Measurements from ENCODE around the gene BMF.

BMF gene

DNA sequence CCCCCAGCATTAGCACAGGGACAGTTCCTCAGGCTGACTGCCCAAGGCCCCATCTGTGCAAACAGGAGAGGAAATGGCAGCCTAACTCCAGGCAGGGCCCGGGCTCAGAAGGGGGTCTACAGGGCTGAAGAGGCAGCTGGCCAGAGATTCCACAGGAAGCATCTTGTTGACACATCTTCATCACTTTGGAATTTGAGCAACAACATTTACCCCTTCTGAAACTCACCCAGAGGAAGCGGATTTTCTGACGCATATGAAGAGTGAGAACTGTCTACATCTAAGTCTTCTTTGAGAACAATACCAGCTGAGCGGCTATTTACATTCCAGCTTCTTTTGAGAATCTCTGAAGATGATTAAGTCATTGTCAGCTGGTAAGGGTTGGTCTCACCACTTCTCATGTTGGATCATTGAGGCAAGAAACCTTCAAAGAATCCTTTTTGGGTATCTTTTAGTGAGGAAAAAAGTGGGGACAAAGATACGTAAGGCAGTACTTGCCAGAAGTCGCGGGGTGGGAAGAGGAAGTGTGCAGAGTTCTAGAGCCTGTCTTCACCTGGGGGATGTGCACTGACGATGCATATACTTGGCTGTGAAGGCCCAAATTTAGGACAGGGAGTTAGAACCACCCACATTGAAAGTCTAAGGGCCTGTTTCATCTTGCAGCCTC is 44.3 kb downstream of the BMF start:
- no peaks in the 10 kb centered on the region for H3K36me3 ChIP-seq (ENCODE audit: control insufficient read depth in 1 of 2, insufficient read depth in 2 of 2, low read depth in 1 of 2, low read length in 2 of 2)
- H3K23ac ChIP-seq (ENCODE audit: low read length in 2 of 2) = no peak overlapping the region
- no peaks in the 10 kb centered on the region for H3K27me3 ChIP-seq (ENCODE audit: control insufficient read depth in 1 of 2, insufficient read depth in 1 of 2, low read length in 2 of 2)
- peak overlapping the region; percentile 79 for H4K8ac ChIP-seq (ENCODE audit: low read length)
- H2BK5ac ChIP-seq (ENCODE audit: low read depth, low read length, poor library complexity, severe bottlenecking) = peak overlapping the region; percentile 86
- no peak overlapping the region for H3K4me3 ChIP-seq (ENCODE audit: insufficient read depth in 1 of 2, low read depth in 1 of 2, low read length in 2 of 2)
- peak overlapping the region; percentile 39 for H2BK120ac ChIP-seq (ENCODE audit: low read depth, low read length)
- H2AFZ ChIP-seq (ENCODE audit: low read depth, low read length) = no peak overlapping the region
- peak overlapping the region; percentile 88 for H3K27ac ChIP-seq (ENCODE audit: low read length, poor library complexity, severe bottlenecking)
- peak; percentile 89 for DNase-seq
- H4K91ac ChIP-seq (ENCODE audit: low read length) = peak overlapping the region; percentile 44
- no peak overlapping the region for H3K4me2 ChIP-seq (ENCODE audit: low read length, poor library complexity, severe bottlenecking)
- no peak overlapping the region for H3K14ac ChIP-seq (ENCODE audit: low read length in 2 of 2)
- no peak overlapping the region for H2BK15ac ChIP-seq (ENCODE audit: low read depth, poor library complexity, severe bottlenecking)
- peak overlapping the region; percentile 38 to 70 for H3K18ac ChIP-seq (ENCODE audit: low read depth in 1 of 2, low read length in 2 of 2)
- peak overlapping the region; percentile 89 for H2AK5ac ChIP-seq (ENCODE audit: low read length, severe bottlenecking)
- peak overlapping the region; percentile 80 to 89 for H2BK12ac ChIP-seq (ENCODE audit: low read length in 2 of 2)
- no peaks in the 10 kb centered on the region for H3K79me1 ChIP-seq (replicated peaks; ENCODE audit: low read length, poor library complexity, severe bottlenecking)
- H3K4ac ChIP-seq (ENCODE audit: low read depth in 1 of 2, low read length in 2 of 2) = peak overlapping the region; percentile 13 to 63
- H3K9ac ChIP-seq (ENCODE audit: low read length) = no peak overlapping the region
- peaks cover 31% of the 10 kb centered on the region for H3K4me1 ChIP-seq (ENCODE audit: control insufficient read depth, insufficient read depth, low read depth, low read length)
- 39% methylated on average over 8 of the region's 8 CpGs for WGBS
- no peaks in the 10 kb centered on the region for H3K9me3 ChIP-seq (ENCODE audit: control insufficient read depth, low read length)

DNA sequence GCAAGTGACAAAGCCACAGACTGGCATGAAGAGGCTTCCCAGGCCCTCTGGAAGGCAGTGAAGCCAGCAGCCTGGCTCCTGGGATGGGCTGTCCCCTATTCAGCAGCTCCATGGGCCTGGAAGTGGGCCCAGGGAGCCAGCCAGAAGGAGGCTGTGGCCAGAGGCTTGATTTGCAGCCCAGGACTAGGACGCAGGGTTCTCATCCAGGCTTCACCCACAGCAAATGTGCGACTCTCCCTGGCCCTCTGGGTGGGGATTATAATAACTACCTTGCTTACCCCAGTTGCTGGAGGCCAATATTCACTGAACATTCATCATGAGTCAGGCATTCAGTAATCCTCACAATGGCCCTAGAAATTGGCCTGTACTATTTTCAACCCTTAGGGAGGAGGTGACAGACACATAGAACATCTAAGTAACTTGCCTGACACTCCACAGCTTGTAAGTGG is 45.1 kb downstream of the BMF start:
- peak overlapping the region; percentile 26 to 86 for H3K18ac ChIP-seq (ENCODE audit: low read depth in 1 of 2, low read length in 2 of 2)
- H3K27ac ChIP-seq (ENCODE audit: low read length, poor library complexity, severe bottlenecking) = peak overlapping the region; percentile 88
- peak overlapping the region; percentile 86 for H2BK5ac ChIP-seq (ENCODE audit: low read depth, low read length, poor library complexity, severe bottlenecking)
- peak overlapping the region; percentile 24 for H4K8ac ChIP-seq (ENCODE audit: low read length)
- H3K79me1 ChIP-seq (replicated peaks; ENCODE audit: low read length, poor library complexity, severe bottlenecking) = no peaks in the 10 kb centered on the region
- no peak overlapping the region for H3K14ac ChIP-seq (ENCODE audit: low read length in 2 of 2)
- H3K23ac ChIP-seq (ENCODE audit: low read length in 2 of 2) = no peak overlapping the region
- H3K4ac ChIP-seq (ENCODE audit: low read depth in 1 of 2, low read length in 2 of 2) = peak overlapping the region; percentile 62 to 67
- no peak overlapping the region for H2BK15ac ChIP-seq (ENCODE audit: low read depth, poor library complexity, severe bottlenecking)
- H3K4me3 ChIP-seq (ENCODE audit: insufficient read depth in 1 of 2, low read depth in 1 of 2, low read length in 2 of 2) = no peak overlapping the region
- peak; percentile 52 for DNase-seq
- H3K9me3 ChIP-seq (ENCODE audit: control insufficient read depth, low read length) = no peaks in the 10 kb centered on the region
- H2BK12ac ChIP-seq (ENCODE audit: low read length in 2 of 2) = peak overlapping the region; percentile 84 to 89
- WGBS = 39% methylated on average over 2 of the region's 2 CpGs
- no peaks in the 10 kb centered on the region for H3K36me3 ChIP-seq (ENCODE audit: control insufficient read depth in 1 of 2, insufficient read depth in 2 of 2, low read depth in 1 of 2, low read length in 2 of 2)
- H3K4me1 ChIP-seq (ENCODE audit: control insufficient read depth, insufficient read depth, low read depth, low read length) = peaks cover 25% of the 10 kb centered on the region
- no peak overlapping the region for H3K9ac ChIP-seq (ENCODE audit: low read length)
- peak overlapping the region; percentile 39 for H2BK120ac ChIP-seq (ENCODE audit: low read depth, low read length)
- no peak overlapping the region for H3K4me2 ChIP-seq (ENCODE audit: low read length, poor library complexity, severe bottlenecking)
- H2AK5ac ChIP-seq (ENCODE audit: low read length, severe bottlenecking) = peak overlapping the region; percentile 89
- H3K27me3 ChIP-seq (ENCODE audit: control insufficient read depth in 1 of 2, insufficient read depth in 1 of 2, low read length in 2 of 2) = no peaks in the 10 kb centered on the region
- no peak overlapping the region for H2AFZ ChIP-seq (ENCODE audit: low read depth, low read length)
- H4K91ac ChIP-seq (ENCODE audit: low read length) = peak overlapping the region; percentile 71

DNA sequence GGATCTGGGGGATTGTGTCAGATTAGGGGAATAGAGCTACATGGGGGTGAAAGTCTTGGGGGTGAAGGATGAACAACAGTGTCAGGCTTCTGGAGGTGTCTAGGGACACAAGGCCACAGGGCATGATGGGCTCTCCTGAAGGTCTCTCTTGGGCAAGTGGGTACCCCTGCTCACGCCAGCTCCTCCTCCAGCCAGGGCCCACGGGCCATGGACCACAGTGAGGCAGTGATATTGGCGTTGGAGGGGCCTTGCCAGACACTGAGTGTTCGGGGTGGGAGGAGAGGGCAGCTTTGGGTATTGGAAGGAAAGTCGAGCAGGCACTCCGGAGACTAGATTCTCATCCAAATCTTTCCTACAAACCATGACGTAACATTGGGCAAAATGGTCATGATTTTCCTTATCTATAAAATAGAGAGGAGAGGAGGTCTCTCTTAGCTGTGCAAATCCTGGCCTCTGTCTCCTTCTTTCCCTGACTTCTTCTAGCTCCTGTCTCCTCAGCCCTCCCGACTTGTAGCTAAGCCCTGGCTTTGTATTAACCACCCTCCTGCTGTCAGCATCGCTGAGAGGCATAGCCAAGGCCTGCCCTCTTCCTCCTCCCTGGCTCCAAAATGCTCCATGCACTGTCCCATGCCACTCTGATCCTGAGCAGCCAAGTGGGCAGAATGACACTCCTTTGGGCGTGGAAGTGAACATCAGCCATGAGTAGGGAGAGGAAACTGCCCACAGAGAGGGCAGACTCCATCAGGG is 45.7 kb downstream of the BMF start:
- H3K4me2 ChIP-seq (ENCODE audit: low read length, poor library complexity, severe bottlenecking) = no peak overlapping the region
- H3K4me1 ChIP-seq (ENCODE audit: control insufficient read depth, insufficient read depth, low read depth, low read length) = peaks cover 23% of the 10 kb centered on the region
- H4K91ac ChIP-seq (ENCODE audit: low read length) = peak overlapping the region; percentile 71
- 93% methylated on average over 7 of the region's 10 CpGs for WGBS
- peak overlapping the region; percentile 24 for H4K8ac ChIP-seq (ENCODE audit: low read length)
- H2AK5ac ChIP-seq (ENCODE audit: low read length, severe bottlenecking) = peak overlapping the region; percentile 94
- peak overlapping the region; percentile 88 for H3K27ac ChIP-seq (ENCODE audit: low read length, poor library complexity, severe bottlenecking)
- H2BK5ac ChIP-seq (ENCODE audit: low read depth, low read length, poor library complexity, severe bottlenecking) = peak overlapping the region; percentile 86
- H3K23ac ChIP-seq (ENCODE audit: low read length in 2 of 2) = no peak overlapping the region
- H2BK12ac ChIP-seq (ENCODE audit: low read length in 2 of 2) = peak overlapping the region; percentile 84 to 89
- H3K27me3 ChIP-seq (ENCODE audit: control insufficient read depth in 1 of 2, insufficient read depth in 1 of 2, low read length in 2 of 2) = no peaks in the 10 kb centered on the region
- H3K79me1 ChIP-seq (replicated peaks; ENCODE audit: low read length, poor library complexity, severe bottlenecking) = no peaks in the 10 kb centered on the region
- H3K18ac ChIP-seq (ENCODE audit: low read depth in 1 of 2, low read length in 2 of 2) = peak overlapping the region in 1 of 2 experiments; percentile 86
- DNase-seq = no peak
- no peak overlapping the region for H3K9ac ChIP-seq (ENCODE audit: low read length)
- peak overlapping the region; percentile 9 for H2BK15ac ChIP-seq (ENCODE audit: low read depth, poor library complexity, severe bottlenecking)
- H3K4me3 ChIP-seq (ENCODE audit: insufficient read depth in 1 of 2, low read depth in 1 of 2, low read length in 2 of 2) = no peak overlapping the region
- H2AFZ ChIP-seq (ENCODE audit: low read depth, low read length) = no peak overlapping the region
- H3K9me3 ChIP-seq (ENCODE audit: control insufficient read depth, low read length) = no peaks in the 10 kb centered on the region
- peak overlapping the region; percentile 62 to 67 for H3K4ac ChIP-seq (ENCODE audit: low read depth in 1 of 2, low read length in 2 of 2)
- H3K14ac ChIP-seq (ENCODE audit: low read length in 2 of 2) = no peak overlapping the region
- H3K36me3 ChIP-seq (ENCODE audit: control insufficient read depth in 1 of 2, insufficient read depth in 2 of 2, low read depth in 1 of 2, low read length in 2 of 2) = no peaks in the 10 kb centered on the region
- H2BK120ac ChIP-seq (ENCODE audit: low read depth, low read length) = no peak overlapping the region

DNA sequence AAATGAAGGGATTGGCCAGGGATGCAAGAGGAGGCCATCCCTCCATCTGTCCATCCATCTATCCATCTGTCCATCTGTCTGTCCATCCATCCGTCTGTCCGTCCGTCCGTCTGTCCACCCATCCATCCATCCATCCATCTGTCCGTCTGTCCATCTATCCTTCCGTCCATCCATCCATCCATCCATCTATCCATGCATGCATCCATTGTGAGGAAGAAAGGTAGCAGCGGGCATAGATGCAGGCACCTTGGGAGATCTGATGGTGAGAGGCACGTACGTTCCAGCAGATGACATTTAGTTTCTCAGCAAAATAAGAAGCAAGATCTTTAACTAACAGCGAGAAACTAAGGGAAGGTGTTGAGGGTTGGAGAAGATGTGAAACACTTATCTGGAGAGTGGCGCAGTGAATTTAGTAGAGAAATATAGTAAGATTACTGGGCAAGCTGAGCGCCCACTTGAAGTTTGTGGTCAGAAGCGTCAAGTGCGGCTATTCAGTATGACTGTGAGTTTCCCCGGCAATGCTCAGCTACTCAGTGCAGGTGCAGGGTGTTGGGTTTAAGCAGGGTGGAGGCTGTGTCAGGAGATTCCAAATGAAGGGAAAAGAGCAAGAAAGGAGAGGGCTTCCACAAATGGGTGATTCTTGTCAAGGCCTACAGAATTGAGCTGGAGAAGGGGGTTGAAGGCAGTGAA is 47.3 kb downstream of the BMF start:
- H2BK15ac ChIP-seq (ENCODE audit: low read depth, poor library complexity, severe bottlenecking) = no peak overlapping the region
- DNase-seq = no peak
- peak overlapping the region; percentile 5 for H4K91ac ChIP-seq (ENCODE audit: low read length)

More for the DNA sequence above, 47.3 kb downstream of the BMF start:
- Histone ChIP-seq H3K79me1 (replicated peaks; ENCODE audit: low read length, poor library complexity, severe bottlenecking) (no peaks in the 10 kb centered on the region), H2AFZ (ENCODE audit: low read depth, low read length) (no peak overlapping the region), H3K14ac (ENCODE audit: low read length in 2 of 2) (no peak overlapping the region), H3K36me3 (ENCODE audit: control insufficient read depth in 1 of 2, insufficient read depth in 2 of 2, low read depth in 1 of 2, low read length in 2 of 2) (no peaks in the 10 kb centered on the region), H2AK5ac (ENCODE audit: low read length, severe bottlenecking) (peak overlapping the region; percentile 87), H3K9ac (ENCODE audit: low read length) (no peak overlapping the region), H3K4ac (ENCODE audit: low read depth in 1 of 2, low read length in 2 of 2) (peak overlapping the region in 1 of 2 experiments; percentile 37), H3K27ac (ENCODE audit: low read length, poor library complexity, severe bottlenecking) (no peak overlapping the region), H3K23ac (ENCODE audit: low read length in 2 of 2) (no peak overlapping the region), H2BK120ac (ENCODE audit: low read depth, low read length) (no peak overlapping the region), H3K4me2 (ENCODE audit: low read length, poor library complexity, severe bottlenecking) (no peak overlapping the region), H4K8ac (ENCODE audit: low read length) (no peak overlapping the region), H3K27me3 (ENCODE audit: control insufficient read depth in 1 of 2, insufficient read depth in 1 of 2, low read length in 2 of 2) (no peaks in the 10 kb centered on the region), H3K4me3 (ENCODE audit: insufficient read depth in 1 of 2, low read depth in 1 of 2, low read length in 2 of 2) (no peak overlapping the region), H2BK5ac (ENCODE audit: low read depth, low read length, poor library complexity, severe bottlenecking) (no peak overlapping the region), H2BK12ac (ENCODE audit: low read length in 2 of 2) (no peak overlapping the region), H3K4me1 (ENCODE audit: control insufficient read depth, insufficient read depth, low read depth, low read length) (peaks cover 22% of the 10 kb centered on the region), H3K18ac (ENCODE audit: low read depth in 1 of 2, low read length in 2 of 2) (no peak overlapping the region), H3K9me3 (ENCODE audit: control insufficient read depth, low read length) (no peaks in the 10 kb centered on the region)
- 95% methylated on average over 15 of the region's 15 CpGs for WGBS
